Measurements from ENCODE around the gene RPE.

RPE gene

DNA sequence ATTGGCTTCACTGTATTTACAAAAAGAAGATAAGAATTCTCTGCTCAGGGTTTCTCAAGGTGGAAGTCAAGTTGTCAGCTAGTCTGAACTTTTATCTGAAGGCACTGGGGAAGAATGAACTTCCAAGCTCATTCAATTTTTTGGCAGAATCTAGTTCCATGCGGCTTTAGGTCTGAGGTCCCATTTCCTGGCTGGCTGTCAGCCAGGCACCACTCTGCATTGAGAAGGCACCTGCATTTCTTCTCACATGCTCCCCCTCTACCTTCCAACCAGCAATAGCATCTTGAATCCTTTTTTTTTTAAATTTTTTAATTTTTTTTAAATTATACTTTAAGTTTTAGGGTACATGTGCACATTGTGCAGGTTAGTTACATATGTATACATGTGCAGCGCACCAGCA lies 46.2 kb upstream of the RPE start:
- ChIA-PET CTCF (interaction anchor here (0.6 to 1.1 kb wide), 3 partner anchors 15 to 621 kb away, joined by 3 to 4 read pairs (median 3); no protein-coding TSS in a partner anchor), POLR2A (no interaction called here)
- Histone ChIP-seq H3K9me3 (ENCODE audit: control insufficient read depth, insufficient read depth, low read depth, low read length) (no peaks in the 10 kb centered on the region; the same call in 1 of the 2 replicates), H3K27ac (ENCODE audit: extremely low read depth, low read depth, low read length) (no peak overlapping the region), H3K4me3 (ENCODE audit: low read depth, low read length) (no peak overlapping the region), H3K36me3 (ENCODE audit: control insufficient read depth in 2 of 2, insufficient read depth in 1 of 2, low read length in 2 of 2) (no peaks in the 10 kb centered on the region), H3K4me1 (ENCODE audit: control insufficient read depth, insufficient read depth, low read length) (no peaks in the 10 kb centered on the region)
- TF ChIP-seq YY2 (tag by site-specific recombination; IDR thresholded peaks at IDR 0.05) (no peak), ZNF548 (tag by site-specific recombination; IDR thresholded peaks at IDR 0.05) (no peak), ZNF366 (tag by site-specific recombination; conservative IDR thresholded peaks at IDR 0.05) (no peak), ZNF274 (IDR thresholded peaks at IDR 0.05; ENCODE audit: low read length) (no peak), ZNF274 (tag by site-specific recombination; IDR thresholded peaks at IDR 0.05; ENCODE audit: borderline replicate concordance) (no peak), KLF16 (tag by site-specific recombination; IDR thresholded peaks at IDR 0.05) (no peak), BCL6B (tag by site-specific recombination; IDR thresholded peaks at IDR 0.05) (no peak)
- TF ChIP-seq, protein P1, sequence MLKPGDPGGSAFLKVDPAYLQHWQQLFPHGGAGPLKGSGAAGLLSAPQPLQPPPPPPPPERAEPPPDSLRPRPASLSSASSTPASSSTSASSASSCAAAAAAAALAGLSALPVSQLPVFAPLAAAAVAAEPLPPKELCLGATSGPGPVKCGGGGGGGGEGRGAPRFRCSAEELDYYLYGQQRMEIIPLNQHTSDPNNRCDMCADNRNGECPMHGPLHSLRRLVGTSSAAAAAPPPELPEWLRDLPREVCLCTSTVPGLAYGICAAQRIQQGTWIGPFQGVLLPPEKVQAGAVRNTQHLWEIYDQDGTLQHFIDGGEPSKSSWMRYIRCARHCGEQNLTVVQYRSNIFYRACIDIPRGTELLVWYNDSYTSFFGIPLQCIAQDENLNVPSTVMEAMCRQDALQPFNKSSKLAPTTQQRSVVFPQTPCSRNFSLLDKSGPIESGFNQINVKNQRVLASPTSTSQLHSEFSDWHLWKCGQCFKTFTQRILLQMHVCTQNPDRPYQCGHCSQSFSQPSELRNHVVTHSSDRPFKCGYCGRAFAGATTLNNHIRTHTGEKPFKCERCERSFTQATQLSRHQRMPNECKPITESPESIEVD (tag by site-specific recombination; IDR thresholded peaks at IDR 0.05): no peak
- TF ChIP-seq, protein P2, sequence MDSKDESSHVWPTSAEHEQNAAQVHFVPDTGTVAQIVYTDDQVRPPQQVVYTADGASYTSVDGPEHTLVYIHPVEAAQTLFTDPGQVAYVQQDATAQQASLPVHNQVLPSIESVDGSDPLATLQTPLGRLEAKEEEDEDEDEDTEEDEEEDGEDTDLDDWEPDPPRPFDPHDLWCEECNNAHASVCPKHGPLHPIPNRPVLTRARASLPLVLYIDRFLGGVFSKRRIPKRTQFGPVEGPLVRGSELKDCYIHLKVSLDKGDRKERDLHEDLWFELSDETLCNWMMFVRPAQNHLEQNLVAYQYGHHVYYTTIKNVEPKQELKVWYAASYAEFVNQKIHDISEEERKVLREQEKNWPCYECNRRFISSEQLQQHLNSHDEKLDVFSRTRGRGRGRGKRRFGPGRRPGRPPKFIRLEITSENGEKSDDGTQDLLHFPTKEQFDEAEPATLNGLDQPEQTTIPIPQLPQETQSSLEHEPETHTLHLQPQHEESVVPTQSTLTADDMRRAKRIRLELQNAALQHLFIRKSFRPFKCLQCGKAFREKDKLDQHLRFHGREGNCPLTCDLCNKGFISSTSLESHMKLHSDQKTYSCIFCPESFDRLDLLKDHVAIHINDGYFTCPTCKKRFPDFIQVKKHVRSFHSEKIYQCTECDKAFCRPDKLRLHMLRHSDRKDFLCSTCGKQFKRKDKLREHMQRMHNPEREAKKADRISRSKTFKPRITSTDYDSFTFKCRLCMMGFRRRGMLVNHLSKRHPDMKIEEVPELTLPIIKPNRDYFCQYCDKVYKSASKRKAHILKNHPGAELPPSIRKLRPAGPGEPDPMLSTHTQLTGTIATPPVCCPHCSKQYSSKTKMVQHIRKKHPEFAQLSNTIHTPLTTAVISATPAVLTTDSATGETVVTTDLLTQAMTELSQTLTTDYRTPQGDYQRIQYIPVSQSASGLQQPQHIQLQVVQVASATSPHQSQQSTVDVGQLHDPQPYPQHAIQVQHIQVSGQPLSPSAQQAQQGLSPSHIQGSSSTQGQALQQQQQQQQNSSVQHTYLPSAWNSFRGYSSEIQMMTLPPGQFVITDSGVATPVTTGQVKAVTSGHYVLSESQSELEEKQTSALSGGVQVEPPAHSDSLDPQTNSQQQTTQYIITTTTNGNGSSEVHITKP (tag by site-specific recombination; IDR thresholded peaks at IDR 0.05): no peak

GRCh38 chr2:209958016-209958415 lies 44.4 kb upstream of the RPE start:
- Histone ChIP-seq H3K4me3 (ENCODE audit: low read depth, low read length) (no peak overlapping the region), H3K36me3 (ENCODE audit: control insufficient read depth in 2 of 2, insufficient read depth in 1 of 2, low read length in 2 of 2) (no peaks in the 10 kb centered on the region), H3K27ac (ENCODE audit: extremely low read depth, low read depth, low read length) (no peak overlapping the region), H3K4me1 (ENCODE audit: control insufficient read depth, insufficient read depth, low read length) (no peaks in the 10 kb centered on the region), H3K9me3 (ENCODE audit: control insufficient read depth, insufficient read depth, low read depth, low read length) (no peaks in the 10 kb centered on the region)
- CTCF ChIA-PET: interaction anchor here (0.6 to 1.2 kb wide), 3 partner anchors 34 to 750 kb away, joined by 3 read pairs; no protein-coding TSS in a partner anchor
- TF ChIP-seq ZNF394 (tag by site-specific recombination; IDR thresholded peaks at IDR 0.05; ENCODE audit: borderline replicate concordance) (no peak), SP3 (tag by site-specific recombination; IDR thresholded peaks at IDR 0.05) (no peak), ZNF791 (tag by site-specific recombination; IDR thresholded peaks at IDR 0.05) (no peak), ZNF600 (tag by site-specific recombination; IDR thresholded peaks at IDR 0.05) (no peak), GLI2 (tag by site-specific recombination; IDR thresholded peaks at IDR 0.05; ENCODE audit: borderline replicate concordance, low read depth) (no peak), ZNF16 (tag by site-specific recombination; IDR thresholded peaks at IDR 0.05; ENCODE audit: low read depth) (no peak), ZNF140 (tag by site-specific recombination; IDR thresholded peaks at IDR 0.05) (no peak), ZBTB20 (tag by site-specific recombination; IDR thresholded peaks at IDR 0.05) (no peak), PRDM4 (tag by site-specific recombination; IDR thresholded peaks at IDR 0.05) (no peak), ZNF830 (tag by site-specific recombination; IDR thresholded peaks at IDR 0.05; ENCODE audit: low read depth) (no peak), SP2 (tag by site-specific recombination; IDR thresholded peaks at IDR 0.05) (no peak), BCL11B (tag by site-specific recombination; IDR thresholded peaks at IDR 0.05; ENCODE audit: low read depth) (no peak)
- TF ChIP-seq, protein P3, sequence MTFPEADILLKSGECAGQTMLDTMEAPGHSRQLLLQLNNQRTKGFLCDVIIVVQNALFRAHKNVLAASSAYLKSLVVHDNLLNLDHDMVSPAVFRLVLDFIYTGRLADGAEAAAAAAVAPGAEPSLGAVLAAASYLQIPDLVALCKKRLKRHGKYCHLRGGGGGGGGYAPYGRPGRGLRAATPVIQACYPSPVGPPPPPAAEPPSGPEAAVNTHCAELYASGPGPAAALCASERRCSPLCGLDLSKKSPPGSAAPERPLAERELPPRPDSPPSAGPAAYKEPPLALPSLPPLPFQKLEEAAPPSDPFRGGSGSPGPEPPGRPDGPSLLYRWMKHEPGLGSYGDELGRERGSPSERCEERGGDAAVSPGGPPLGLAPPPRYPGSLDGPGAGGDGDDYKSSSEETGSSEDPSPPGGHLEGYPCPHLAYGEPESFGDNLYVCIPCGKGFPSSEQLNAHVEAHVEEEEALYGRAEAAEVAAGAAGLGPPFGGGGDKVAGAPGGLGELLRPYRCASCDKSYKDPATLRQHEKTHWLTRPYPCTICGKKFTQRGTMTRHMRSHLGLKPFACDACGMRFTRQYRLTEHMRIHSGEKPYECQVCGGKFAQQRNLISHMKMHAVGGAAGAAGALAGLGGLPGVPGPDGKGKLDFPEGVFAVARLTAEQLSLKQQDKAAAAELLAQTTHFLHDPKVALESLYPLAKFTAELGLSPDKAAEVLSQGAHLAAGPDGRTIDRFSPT (tag by site-specific recombination; IDR thresholded peaks at IDR 0.05): no peak
- TF ChIP-seq, protein P4, sequence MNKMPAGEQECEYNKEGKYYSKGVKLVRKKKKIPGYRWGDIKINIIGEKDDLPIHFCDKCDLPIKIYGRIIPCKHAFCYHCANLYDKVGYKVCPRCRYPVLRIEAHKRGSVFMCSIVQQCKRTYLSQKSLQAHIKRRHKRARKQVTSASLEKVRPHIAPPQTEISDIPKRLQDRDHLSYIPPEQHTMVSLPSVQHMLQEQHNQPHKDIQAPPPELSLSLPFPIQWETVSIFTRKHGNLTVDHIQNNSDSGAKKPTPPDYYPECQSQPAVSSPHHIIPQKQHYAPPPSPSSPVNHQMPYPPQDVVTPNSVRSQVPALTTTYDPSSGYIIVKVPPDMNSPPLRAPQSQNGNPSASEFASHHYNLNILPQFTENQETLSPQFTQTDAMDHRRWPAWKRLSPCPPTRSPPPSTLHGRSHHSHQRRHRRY (tag by site-specific recombination; IDR thresholded peaks at IDR 0.05): no peak
- POLR2A ChIA-PET: no interaction called here
